Stimulated activated CD8-positive, alpha-beta memory T cell treated with anti-CD3 and anti-CD28 coated beads, Interleukin-7, amount 100 ng/mL, for 24 hours (primary cell): ENCODE measurements around the gene GALNS.
A peak's percentile ranks its signal among the peaks of the same experiment; 100 is the strongest.

ENCODE experiments used
- DNase-seq: peaks from one replicate; pipeline ENCODE4 v3.0.0-alpha.2; 2020; ENCODE audit warnings: low read depth

Gene GALNS

GRCh38 chr16:88875703-88876234 is 19.0 kb upstream of the GALNS start:
- no peak for DNase-seq

DNA sequence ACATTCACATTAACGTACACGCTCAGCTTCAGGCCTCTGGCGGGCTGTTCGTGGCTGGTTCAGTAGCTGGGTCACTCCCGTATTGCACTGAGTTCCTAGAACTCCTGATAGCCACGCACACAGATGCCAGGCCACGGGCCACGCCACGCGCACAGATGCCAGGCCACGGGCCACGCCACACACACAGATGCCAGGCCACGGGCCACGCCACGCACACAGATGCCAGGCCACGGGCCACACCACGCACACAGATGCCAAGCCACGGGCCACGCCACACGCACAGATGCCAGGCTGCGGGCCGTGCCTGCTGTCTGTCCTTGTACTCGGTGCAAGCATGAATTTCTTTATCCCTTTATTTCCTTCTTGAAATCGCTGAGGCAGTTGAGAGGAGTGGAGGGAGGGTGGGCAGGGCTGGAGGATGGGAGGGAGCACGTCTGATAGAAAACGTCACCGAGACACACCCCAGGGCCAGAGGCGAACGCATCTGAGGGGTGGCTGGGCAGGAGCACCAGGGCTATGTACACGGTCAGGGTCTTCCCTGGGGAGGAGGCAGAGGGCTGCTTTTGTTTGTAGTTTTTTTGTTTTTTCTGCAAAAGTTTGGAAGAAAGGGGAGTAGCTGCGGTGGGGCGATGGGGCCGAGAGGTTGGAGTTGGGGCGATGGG is 18.3 kb upstream of the GALNS start:
- DNase-seq: no peak

GRCh38 chr16:88872650-88873331 is 16.0 kb upstream of the GALNS start:
- DNase-seq: no peak

DNA sequence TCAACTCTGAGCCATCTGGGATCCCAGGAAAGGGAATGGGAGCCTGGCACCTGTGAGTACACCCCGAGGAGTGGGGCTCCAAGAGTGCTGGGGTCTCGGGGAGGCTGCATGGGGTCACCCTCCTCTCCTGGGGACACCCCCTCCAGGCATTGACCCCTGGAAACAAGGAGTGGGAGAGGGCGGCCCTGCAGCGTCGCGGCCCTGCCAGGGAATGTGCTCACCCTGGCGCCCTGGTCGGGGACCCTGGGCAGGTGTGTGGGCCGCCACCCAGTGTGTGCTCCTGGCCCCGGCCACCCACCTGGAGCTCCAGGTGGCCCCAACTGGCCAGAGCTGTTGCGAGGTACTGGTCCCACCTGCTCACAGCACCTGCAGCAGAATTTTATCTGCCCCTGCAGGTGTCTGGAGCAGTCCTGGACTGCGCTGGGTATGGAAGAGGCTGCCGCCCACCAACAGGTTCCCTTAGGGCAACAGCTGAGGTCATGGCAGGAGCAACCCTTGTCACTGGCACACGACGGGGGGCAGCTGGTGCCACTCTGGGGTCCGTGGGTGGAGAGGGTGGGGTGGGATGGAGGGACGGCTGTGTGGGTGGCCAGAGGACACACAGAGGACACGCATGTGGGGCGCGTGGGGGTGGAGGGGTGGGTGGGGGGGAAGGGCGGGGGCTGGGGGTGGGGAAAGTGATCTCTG is 15.1 kb upstream of the GALNS start:
- no peak for DNase-seq

- no peak for DNase-seq
Observed at GRCh38 chr16:88871349-88871702, 14.6 kb upstream of the GALNS start.

DNA sequence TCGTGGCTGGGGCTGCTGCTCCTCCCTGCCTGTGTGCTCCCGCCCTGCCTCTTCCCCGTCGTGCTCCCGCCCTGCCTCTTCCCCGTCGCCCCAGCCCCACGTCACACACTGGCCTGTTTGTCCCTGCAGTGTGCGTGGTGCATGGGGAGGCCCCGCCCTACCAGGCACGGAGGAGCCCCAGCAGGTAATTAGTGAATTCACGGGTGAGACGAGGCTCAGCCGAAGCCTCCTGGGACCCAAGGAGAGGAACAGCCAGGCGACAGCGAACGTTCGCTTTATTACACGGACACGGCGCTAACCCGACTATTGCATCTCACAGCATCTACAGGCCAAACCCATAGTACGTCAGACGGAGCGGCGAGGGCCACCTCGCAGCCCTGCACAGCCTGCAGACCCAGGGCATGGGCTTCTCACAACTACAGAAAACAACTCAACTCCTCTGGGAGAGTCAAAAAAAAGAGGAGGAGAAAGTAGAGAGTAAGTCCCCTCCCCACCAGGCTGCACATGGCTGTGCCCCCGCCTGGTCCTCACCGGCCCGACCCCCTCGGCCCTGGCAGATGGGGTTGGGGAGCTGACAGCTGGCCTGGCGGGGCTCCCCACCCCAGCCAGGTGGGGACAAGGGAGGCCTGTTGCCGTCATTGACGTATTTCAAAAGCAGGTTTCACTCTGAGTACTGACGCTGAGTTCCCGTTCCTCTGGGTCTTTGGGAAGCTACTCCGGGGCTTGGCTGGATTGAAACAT is 14.0 kb upstream of the GALNS start:
- DNase-seq: no peak

DNA sequence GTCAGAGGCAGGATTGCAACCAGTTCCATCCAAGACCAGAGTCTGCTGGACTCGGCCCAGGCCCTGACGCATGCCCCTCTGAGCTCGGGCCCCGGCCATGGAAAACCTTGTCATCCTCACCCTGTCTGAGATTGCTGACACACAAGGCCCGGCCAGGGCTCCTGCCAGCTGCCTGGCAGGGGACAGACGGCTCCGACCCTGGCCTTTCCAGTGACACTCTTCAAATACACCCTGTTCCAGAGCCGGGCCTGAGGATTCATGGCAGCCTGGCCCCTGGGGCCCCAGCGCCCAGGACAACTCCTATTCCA is 12.9 kb upstream of the GALNS start:
- DNase-seq: no peak

- DNase-seq: no peak
Observed at GRCh38 chr16:88868974-88869672, 12.4 kb upstream of the GALNS start.

GRCh38 chr16:88867581-88868246 is 11.0 kb upstream of the GALNS start:
- DNase-seq: no peak

- DNase-seq: no peak
Observed at GRCh38 chr16:88866151-88866920, 9.6 kb upstream of the GALNS start, which contains the start of gene PABPN1L. PABPN1L (minus strand) TSS chr16:88866660; CDS start chr16:88866606, 54 bp downstream.

DNA sequence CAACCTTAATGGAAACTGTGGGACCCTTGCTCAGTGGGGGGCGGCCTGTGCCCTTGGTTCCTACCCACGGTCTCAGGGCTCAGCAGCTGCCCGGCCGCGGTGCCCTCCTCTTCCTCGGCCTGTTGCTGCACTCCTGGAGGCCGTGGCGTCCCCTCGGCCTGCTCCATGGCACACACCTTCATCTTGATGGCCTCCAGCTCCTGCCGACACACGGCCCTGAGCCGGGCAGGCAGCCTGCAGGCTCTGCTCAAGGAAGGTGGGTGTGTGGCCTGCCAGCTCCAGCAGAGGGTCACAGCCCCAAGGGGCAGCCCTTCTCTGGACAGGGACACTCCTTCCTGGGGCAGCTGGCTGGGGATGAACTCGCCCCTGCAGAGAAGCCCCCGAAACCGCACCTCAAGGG is 9.0 kb upstream of the GALNS start:
- DNase-seq: no peak

GRCh38 chr16:88865310-88865709 is 8.6 kb upstream of the GALNS start:
- no peak for DNase-seq

DNA sequence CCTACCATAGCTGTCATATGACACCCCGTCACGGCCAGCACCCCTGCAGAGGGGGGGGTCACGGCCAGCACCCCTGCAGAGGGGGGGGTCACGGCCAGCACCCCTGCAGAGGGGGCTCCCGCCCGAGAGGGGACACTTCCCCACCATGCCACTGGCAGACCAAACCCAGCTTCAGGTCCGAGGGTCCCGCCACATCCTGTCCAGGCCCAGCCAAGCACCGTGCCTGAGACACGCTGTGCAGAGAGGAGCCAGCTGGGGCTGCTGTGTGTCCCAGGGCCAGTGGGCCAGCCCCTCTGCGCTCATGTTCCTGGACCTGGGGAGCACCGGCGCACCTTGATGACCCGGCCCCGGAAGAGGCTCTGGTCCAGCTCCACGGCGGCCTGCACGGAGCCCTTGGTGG is 7.8 kb upstream of the GALNS start:
- no peak for DNase-seq

DNA sequence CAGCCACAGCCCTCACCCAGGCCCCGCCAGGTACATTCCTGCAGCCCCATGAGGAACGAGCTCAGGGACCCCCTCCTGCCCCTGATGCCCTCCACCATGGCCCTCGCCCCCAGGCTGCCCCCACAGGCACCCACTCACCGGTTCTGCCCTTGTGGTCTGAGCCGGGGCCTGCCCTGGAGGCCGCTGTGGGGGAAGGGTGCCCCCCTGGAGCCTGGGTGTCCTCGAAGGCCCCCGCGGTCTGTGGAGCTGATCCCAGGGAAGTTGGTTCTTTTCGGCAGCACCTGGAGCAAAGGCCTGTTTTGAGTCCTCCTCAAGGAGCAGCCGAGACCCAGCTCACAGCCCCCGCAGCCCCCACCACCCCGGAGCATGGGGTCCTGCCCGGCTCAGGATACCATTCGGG is 7.4 kb upstream of the GALNS start:
- DNase-seq: no peak

GRCh38 chr16:88863426-88863825 is 6.7 kb upstream of the GALNS start:
- no peak for DNase-seq

DNA sequence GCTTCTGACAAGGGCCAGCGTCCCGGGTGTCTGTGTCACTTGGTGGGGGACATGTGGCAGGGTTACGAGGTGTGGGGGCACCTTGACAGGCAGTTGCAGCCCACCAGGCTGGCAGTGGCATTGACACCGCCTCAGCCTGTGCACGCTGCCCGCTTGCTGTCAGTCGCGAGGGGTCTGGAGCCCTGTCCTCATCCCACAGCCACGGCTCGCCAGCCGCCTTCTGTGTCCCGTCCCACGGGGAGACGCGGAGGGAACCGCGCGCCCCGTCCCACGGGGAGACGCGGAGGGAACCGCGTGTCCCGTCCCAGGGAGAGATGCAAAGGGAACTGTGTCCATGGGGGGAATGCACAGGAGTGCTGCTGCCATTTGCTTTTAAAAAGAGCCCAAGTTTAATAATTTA is 6.2 kb upstream of the GALNS start:
- DNase-seq: no peak

DNA sequence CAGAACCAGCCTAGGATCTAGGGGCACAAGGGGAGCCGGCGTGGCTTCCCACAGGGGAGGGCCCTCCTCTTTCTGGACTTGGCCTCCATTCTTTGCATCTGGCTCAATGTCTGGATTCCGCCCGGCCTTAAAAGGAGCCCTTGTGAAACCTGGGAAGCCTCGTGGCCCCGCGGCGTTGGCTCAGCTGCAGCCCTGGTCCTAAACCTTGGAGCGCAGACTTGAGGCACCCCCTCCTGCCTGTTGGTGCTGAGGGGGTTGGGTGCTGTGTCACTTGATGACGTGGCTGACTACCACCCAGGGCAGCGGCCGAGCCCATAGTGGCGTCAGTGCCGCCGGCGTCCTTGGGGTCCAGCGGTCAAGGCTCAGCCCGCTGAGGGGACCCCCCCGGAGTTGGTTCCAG is 4.6 kb upstream of the GALNS start:
- no peak for DNase-seq

GRCh38 chr16:88859381-88860091 is 2.8 kb upstream of the GALNS start:
- no peak for DNase-seq

DNA sequence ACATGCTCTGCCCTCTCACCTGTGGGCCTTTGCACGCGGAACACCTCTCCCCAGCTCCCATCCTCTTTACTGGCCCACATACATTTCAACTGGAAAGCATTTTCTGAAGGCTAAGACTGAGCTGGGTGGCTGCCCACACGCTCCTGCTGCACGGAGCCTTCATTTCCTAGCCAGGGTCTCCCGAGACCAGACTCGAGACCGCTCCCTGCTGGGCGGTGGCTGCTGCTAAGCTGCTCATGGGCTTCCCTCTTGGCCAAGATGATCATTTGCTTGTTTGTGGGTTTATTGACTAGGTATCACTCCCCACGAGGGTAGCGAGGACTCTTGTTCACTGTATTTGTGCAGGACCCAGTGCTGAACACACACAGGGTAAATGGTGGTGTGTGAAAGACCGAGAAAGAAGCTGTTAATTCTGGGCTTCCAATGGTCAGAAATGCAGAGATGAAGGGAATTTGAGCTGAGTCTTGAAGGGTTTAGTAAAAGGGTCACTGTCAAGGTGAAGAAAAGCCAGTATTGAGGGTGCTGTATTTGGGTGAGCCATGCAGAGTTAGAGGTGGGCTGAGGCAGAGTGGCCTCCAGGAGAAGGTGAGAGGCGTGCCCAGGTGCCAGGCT is 1.1 kb upstream of the GALNS start:
- peak; percentile 55 for DNase-seq
